ENCODE data around the gene GPAT2. TPM values are rescaled to one million over a fixed set of nuclear protein-coding genes. Genes with fewer than 3 reads are reported as not detected.
"Not testable (repeated sequence)": the region's sequence is repeated elsewhere in the genome, so short reads cannot be mapped to it uniquely, and the experiment has no call there.

The GPAT2 gene
- total and polyA plus RNA-seq, 2 of the 13 experiments (the other 11 are each of a cell fraction or from before 2014, with no cell fraction given) = not detected

DNA sequence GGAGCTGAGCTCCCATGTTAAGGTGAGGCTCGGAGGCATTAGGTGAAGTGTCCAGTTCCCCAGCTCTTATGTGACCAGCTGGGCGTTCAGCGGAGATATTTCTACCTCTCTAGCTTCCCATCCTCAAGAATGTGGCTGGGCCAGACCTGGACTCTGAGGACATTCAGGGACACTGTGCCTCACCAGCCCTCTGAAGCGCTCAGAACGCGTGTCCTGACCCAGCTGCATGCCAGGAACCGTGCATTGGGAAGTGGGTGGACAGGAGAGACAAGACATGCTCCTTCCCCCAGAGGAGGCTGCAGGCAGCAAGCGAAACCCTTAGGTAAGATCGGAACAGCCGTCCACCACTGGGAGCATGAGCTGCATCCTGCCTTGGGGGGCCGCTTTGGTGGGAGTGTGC is 38.0 kb upstream of the GPAT2 start (continued):
- no peak for TF ChIP-seq CREM (IDR thresholded peaks at IDR 0.05)
- TF ChIP-seq CREM (CRISPR knock-in tag; IDR thresholded peaks at IDR 0.05) = no peak
- TF ChIP-seq, protein P1, sequence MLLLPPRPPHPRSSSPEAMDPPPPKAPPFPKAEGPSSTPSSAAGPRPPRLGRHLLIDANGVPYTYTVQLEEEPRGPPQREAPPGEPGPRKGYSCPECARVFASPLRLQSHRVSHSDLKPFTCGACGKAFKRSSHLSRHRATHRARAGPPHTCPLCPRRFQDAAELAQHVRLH (CRISPR knock-in tag; IDR thresholded peaks at IDR 0.05; ENCODE audit: borderline replicate concordance, low read depth) = no peak
- no peak for TF ChIP-seq NONO (IDR thresholded peaks at IDR 0.05)
- no peak for TF ChIP-seq NONO (CRISPR knock-in tag; conservative IDR thresholded peaks at IDR 0.05)
- no peak for TF ChIP-seq ZBTB7B (CRISPR knock-in tag; IDR thresholded peaks at IDR 0.05)
- TF ChIP-seq, protein P2, sequence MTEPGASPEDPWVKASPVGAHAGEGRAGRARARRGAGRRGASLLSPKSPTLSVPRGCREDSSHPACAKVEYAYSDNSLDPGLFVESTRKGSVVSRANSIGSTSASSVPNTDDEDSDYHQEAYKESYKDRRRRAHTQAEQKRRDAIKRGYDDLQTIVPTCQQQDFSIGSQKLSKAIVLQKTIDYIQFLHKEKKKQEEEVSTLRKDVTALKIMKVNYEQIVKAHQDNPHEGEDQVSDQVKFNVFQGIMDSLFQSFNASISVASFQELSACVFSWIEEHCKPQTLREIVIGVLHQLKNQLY (CRISPR knock-in tag; IDR thresholded peaks at IDR 0.05) = no peak

GRCh38 chr2:96071977-96072491 is 37.3 kb upstream of the GPAT2 start:
- in situ Hi-C loops (cut with HindIII; ENCODE audit: extremely low pct_ligation_motif_present, low pct_unique_long_range_greater_than_20kb) = loop anchor here (25.0 kb wide), 1 partner anchor 1590 kb away; the partner anchor contains the start of genes ACTR1B and C2orf92
- intact Hi-C loops (cut with micrococcal nuclease; ENCODE audit: unreplicated experiment); H3K27ac ChIP-seq (ENCODE audit: extremely low read length, insufficient read depth, low read length); H3K9me3 ChIP-seq (ENCODE audit: low read length); BruUV-seq (replicated peaks); H3K4me3 ChIP-seq (replicated peaks in 1 of 3; ENCODE audit: insufficient read depth in 1 of 3, low read depth in 2 of 3, low read length in 3 of 3); POLR2A ChIA-PET; H2AFZ ChIP-seq (ENCODE audit: low read length); DNase-seq (ENCODE audit: low spot score); FAIRE-seq; H3K27me3 ChIP-seq (ENCODE audit: control insufficient read depth in 1 of 2, insufficient read depth in 2 of 2, low read length in 2 of 2); H3K79me2 ChIP-seq (ENCODE audit: insufficient read depth, low read length); ATAC-seq; H4K20me1 ChIP-seq (ENCODE audit: insufficient read depth, low read length); H3K36me3 ChIP-seq (replicated peaks in 1 of 2; ENCODE audit: control insufficient read depth in 1 of 2, insufficient read depth in 2 of 2, low read length in 2 of 2); CTCF ChIA-PET (ENCODE audit: low intra/inter-chr PET ratio, low total read pairs); H3K9ac ChIP-seq (ENCODE audit: insufficient read depth, low read depth, low read length); H3K4me2 ChIP-seq (ENCODE audit: low read depth, low read length): not testable (repeated sequence)
- peaks cover 28% of the 10 kb centered on the region for H3K4me1 ChIP-seq (ENCODE audit: insufficient read depth, low read length)
- 38% methylated on average over 5 of the region's 8 CpGs for WGBS (ENCODE audit: low lambda C conversion rate)

Measured in HepG2 (cell line).